KBM-7 (cell line): ENCODE data around the gene PKP4.
"Not testable (repeated sequence)": the region's sequence is repeated elsewhere in the genome, so short reads cannot be mapped to it uniquely, and the experiment has no call there.

Experiments used
- DNase-seq: peaks from one replicate; pipeline ENCODE4 v3.0.0-alpha.2; 2015
- in situ Hi-C: fragments of 300-500 bp; cut with MboI; formaldehyde crosslinking; loops from 2 replicates; pipeline ENCODE4 v1.14.3; 2020; ENCODE audit warnings: low sequenced_read_pairs, low pct_unique_long_range_greater_than_20kb, mixed read lengths

Gene PKP4

DNA sequence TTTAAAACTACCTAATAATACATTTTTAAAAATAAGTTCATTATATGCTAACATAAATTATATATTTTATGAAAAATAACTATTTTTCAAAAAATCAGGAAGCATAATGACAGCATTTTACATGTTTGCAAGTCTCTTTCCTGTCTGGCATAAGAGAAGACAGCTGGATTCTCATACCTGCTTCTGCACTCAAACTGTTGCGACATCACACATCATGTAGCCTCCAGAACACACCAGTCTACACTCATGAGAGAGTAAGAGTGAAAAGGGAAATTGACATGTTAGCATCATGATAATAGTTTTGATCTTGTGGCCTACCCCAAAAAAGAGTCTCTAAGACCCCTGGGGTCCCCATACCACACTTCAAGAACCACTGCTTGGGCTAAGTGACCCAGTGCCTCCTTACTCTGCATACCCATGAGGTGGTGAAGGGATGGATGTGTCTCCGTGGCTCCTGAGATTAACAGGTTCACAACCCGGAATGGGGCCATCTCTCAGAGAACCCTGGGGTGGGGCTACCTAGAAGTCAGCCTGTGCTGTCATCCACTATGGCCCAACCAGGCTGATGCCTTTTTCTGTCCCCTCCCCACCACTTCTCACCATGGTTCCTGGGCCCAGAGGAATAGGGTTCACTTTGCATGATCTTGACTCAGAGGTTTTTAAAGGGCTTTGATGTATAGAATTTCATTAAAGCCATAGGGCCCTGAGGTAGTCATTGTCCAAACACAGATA is 235.8 kb downstream of the PKP4 start:
- peak; percentile 4 for DNase-seq
- in situ Hi-C loops, result no loop called here

DNA sequence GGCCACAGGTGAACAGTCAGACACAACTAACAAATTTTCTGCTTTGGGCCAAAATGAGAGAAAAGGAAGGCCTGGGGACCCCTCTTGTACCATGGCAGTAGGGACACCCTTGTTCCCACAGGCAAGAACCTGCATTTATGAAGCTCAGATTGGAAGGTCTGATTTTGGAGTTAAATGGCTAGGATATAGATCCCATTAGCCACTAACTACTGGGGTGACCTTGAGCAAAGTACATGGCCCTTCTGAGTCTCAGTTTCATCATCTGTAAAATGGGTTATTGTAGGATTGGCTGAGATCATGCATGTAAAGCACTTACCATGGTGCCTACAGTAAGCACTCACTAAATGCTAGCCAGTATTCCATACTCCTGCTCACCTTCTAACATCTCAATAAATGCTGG is 236.7 kb downstream of the PKP4 start:
- DNase-seq, result no peak
- in situ Hi-C loops, result no loop called here

DNA sequence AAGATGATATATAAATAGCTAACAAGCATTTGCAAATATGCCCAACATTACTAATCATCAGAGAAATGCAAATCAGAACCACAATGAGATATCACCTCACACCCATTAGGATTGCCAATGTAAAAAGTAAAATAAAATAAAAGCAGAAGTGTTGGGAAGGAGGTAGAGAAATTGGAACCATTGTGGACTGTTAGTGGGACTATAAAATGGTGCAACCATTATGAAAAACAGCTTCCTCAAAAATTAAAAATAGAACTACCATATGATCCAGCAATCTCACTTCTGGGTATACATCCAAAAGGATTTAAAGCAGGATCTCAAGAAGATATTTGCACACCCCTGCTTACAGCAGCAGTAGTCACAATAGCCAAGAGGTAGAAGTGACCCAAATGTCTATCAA is 238.6 kb downstream of the PKP4 start:
- peak; percentile 15 for DNase-seq
- in situ Hi-C loops, result no loop called here

DNA sequence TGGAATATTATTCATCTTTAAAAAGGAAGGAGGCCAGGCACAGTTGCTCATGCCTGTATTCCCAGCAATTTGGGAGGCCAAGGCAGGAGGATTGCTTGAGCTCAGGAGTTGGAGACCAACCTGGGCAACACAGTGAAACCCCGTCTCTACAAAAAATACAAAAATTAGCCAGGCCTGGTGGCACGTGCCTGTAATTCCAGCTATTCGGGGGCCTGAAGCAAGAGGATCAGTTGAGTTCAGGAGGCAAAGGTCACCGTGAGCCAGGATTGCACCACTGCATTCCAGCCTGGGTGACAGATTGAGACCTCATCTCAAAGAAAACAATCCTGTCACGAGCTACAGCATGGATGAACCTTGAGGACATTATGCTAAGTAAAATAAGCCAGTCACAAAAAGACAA is 239.0 kb downstream of the PKP4 start:
- DNase-seq, in situ Hi-C loops: not testable (repeated sequence)

DNA sequence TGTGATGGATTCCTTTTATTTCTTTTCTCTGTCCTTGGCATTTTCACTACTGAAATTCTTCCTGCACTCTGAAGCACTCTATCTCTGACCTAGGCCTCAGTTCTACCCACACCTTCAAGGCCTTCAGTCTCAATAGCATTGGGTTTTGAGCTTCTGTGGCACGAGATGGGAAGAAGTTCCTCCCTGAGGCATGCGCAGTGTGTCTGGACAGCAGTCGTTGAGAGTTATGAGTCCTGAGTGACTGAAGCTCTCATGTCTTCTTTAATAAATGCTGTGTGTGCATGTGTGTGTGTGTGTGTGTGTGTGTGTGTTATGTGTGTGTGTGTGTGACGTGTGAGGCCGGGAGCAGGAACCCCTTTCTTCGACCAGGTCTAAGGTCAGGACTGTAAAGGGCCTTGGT is 242.6 kb downstream of the PKP4 start:
- in situ Hi-C loops, result no loop called here
- no peak for DNase-seq

DNA sequence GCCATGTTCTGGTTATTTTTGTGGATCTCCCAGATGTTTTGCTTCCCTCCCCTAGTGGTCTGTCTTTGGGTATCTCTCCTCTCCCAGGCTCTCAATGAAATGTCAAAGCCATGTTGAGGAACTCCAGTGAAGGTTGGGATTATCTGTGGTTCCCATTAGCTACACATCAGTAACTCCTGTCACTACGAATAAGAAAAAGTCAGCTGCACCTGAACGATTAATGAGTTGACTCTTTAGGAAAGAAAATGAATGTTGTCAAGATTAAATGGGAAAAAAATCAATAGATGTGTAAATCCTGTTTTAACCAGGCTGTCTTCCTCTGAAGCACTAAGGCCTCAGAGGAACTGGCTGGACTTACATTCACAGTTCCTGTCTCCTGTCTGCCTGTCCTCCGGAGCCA is 244.3 kb downstream of the PKP4 start:
- in situ Hi-C loops, result no loop called here
- no peak for DNase-seq

DNA sequence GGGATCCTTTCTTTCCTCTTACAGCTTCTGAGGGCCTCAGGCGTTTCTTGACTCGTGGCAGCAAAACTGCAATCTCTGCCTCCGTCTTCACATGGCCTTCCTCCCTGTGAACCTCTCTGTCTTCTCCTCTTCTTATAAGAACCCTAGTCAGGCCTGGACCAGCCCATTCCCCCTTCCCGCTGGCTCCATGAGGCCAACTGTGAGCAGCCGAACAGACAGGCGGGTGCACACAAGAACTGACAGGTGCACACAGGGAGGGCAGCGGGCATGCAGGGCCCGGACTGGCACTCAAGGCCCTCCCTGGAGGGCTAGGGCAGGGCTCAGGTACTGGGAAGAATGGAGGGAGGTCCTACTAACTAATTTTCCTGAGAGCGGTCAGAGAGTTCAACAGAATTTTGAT is 246.0 kb downstream of the PKP4 start:
- in situ Hi-C loops, result no loop called here

DNA sequence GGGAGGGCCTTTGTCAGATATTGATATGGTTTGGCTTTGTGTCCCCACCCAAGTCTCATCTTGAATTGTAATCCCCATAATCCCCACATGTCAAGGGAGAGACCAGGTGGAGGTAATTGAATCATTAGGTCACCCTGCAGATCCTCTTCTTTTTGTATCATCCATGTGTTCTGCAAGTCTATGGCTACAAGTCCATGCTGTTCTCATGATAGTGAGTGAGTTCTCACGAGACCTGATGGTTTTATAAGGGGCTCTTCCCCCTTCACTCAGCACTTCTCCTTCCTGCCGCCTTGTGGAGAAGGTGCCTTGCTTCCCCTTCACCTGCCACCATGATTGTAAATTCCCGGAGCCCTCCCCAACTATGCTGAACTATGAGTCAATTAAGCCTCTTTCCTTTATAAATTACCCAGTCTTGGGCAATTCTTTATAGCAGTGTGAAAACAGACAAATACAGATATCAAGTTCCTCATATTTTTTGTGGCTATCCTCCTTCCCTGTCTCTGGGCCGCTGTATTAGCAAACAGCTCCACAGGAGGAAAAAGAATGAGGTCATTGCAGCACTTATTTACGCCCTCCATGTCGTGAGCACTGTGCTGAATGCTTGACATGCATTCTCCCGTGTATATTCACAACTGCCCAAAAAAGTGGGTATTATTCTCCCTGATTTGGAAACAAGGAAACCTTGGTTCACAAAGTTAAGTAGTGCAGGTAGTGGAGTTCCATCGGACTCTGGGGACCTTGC is 248.1 kb downstream of the PKP4 start:
- peak; percentile 4 for DNase-seq
- in situ Hi-C loops, result not testable (repeated sequence)

More for the DNA sequence above, 246.0 kb downstream of the PKP4 start:
- no peak for DNase-seq

DNA sequence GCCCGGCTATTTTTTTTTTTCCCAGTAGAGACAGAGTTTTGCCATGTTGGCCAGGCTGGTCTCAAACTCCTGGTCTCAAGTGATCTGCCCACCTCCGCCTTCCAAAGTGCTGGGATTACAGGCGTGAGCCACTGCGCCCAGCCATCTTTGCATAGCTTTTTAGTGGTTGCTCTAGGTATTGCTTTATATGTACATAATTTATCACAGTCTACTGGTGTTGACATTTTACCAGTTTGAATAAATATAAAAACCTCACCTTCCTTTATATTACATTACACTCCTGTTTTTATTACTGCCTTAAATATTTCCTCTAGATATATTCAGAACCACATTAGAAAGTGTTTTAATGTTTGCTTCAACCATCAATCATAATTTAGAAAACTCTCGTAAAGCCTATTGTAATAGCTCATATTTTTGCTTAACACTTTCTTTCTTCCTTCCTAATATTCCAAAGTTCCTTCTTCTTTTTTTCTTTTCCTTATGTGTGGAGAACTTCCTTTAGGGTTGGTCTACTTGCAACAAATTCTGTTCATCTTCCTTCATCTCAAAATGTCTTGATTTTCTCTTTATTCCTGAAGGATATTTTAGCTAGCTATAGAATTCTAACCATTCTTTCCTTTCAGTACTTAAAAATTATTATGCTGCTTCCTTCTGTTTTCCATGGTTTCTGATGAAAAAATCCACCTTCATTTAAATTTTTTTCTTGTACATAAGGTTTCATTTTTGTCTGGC is 256.2 kb downstream of the PKP4 start:
- in situ Hi-C loops, result no loop called here
- no peak for DNase-seq

DNA sequence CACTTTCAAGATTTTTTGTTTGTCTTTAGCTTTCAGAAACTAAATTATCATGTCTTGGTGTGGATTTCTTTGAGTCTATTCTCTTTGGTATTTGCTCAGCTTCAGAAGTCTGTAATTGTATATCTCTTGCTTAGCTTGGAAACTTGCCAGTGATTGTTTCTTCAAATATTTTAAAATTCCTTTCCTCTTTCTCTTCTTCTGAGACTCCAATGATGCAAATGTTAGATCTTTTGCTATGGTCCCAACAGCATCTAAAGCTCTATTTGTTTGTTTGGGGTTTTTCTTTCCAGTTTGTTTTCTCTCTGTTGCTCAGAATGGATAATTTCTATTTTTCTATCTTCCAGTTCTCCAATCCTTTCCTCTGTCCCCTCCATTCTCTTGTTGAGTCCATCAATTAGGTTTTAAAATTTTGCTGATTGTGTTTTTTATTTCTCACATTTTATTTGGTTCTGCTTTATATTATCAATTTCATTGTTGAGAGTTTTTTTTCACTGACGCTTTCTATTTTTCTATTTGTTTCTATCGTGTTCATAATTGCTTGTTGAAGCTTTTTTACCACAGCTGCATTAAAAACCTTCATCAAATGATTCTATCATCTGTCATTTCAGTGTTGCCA is 256.9 kb downstream of the PKP4 start:
- in situ Hi-C loops, result no loop called here
- DNase-seq, result no peak

DNA sequence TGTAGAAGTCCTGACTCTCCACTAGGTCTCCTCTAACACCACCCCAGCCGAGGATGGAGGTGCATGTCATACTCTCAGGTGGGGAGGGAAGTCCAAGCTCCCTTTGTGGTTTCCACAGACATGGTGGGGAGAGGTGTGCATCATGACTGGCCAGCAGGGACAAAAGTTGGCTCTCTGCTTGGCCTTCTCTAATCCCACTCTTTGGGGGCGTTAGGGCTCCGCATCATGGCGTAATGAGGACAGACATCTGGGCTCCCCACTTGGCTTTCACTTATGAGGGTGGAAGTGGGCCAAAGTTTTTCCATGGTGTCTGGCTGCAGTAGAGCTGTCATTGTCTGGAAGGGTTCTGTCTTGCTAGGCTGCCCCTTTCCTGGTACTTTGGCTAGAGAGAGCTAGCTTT is 257.7 kb downstream of the PKP4 start:
- DNase-seq, result no peak
- in situ Hi-C loops, result no loop called here

DNA sequence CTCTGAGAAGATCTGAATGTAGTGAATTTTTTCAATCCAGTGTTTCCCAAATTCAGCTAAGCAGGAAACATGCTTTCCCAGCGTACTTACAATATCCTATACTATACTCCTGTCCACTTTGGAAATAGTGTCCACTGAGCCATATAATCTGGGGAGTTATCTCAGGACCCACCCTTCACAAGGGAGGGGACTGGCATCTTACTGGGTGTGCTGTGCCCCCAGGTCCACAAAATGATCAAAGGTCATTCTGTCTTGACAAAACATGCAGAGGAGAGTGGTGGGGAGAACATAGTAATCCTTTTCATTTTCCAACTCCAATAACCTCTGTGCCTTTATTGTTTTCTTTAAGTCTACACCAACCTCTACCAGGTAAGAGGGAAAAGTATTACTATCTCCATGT is 258.6 kb downstream of the PKP4 start:
- in situ Hi-C loops, result no loop called here
- DNase-seq, result no peak

DNA sequence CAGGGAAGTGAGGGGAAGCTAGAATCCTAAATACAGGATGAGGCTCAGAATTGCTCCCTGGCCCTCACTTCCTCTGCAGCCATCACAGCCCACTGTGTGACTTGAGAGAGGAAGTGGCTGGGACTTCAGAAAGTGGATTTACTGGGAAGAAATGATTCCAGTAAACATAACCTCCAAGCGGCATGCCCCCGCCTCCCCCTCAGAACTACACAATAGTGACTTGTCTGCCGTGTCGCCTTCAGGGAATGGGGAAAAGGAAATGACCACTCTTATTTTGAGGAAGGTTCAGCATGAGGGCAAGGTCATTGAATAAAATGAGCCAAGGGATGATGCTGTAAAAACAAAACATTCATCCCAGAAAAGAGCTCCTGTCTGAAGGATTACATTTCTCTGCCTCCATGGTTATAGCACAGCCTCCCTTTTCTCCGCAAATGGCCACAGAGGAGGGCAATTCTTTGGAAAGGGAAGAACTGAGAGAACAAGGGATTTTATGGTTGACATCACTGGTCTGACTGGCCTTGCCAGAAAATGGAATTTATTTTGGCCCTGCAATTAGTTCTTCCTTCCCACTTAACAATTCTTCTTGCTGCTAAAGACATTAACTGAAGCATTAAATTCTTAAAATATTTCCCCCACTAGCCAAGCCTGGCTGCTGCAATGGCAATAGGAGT is 259.5 kb downstream of the PKP4 start:
- in situ Hi-C loops, result no loop called here
- peak; percentile 25 for DNase-seq

DNA sequence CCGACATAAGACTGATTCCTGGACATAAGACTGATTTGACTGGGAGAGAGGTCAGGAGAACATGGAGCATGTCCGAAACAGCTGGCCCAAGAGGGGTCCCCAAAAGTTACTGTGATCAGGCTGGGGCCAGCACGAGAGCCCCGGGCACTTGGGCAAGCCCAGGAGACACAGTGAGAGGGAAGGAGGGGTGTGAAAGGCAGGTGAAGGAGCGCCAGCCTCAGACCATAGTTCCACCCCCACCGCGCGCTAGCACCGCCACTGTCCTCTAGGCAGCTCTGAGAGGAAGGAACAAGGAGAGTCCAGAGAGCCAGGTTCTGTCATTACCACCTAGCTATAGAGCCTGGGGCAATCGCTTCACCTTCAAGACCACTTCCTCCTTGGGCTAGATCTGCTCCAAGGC is 260.2 kb downstream of the PKP4 start:
- in situ Hi-C loops, result no loop called here
- DNase-seq, result no peak

DNA sequence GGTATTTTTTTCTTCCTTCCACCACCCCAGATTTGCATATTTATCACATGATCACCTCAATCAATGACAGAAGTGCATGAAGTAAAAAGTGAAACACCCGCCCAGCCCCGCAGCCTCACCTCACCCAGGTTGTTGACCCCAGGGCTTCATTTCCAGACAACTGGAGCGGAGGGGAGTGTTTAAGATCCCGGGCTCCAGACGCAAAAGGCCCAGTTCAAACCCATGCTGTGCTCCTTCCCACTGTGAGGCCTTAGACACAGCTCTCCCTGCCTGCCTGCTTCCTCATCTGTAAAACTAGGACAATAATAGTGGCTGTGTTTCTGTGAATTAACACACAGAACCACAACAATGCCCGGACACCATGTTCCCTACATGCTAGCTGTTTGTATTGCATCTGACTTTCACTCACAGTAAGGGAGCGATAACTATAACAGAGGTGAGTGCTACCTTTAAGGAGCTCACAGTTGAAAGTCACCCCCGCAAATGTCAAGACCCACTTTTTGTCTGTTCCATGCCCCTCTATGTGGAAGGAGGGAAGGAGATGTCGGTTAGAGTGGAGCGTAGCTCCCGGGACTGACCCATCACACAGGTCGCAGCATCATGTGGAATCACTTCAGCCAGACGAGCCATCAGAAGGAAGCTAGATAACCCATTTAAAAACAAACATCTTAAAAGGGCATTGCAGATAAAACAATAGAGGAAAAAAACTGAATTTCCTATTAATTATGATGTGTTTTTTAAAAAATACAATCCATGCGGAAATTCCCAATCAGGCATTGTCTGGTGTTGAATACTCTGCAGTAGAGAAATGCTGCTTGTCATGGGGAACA is 260.8 kb downstream of the PKP4 start:
- DNase-seq, result no peak
- in situ Hi-C loops, result no loop called here

DNA sequence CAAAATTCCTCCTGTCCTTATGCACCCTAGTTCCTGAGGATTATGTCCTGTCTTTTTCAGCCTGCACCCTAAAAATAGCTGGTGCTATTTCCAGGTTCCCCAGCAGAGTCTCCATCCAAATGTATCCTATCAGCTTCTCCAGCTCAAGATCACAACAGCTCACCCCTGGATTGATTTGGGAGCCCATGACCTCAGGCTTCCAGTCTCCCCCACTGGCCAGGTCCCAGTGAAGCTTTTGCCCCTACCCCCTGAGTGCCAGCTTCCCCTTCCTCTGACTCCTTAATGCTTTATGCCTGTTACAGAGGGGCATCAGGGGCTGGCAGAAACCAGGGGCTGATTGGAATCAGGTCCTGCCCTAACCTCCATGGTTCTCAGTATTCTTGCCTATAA is 261.4 kb downstream of the PKP4 start:
- no peak for DNase-seq
- in situ Hi-C loops, result no loop called here

DNA sequence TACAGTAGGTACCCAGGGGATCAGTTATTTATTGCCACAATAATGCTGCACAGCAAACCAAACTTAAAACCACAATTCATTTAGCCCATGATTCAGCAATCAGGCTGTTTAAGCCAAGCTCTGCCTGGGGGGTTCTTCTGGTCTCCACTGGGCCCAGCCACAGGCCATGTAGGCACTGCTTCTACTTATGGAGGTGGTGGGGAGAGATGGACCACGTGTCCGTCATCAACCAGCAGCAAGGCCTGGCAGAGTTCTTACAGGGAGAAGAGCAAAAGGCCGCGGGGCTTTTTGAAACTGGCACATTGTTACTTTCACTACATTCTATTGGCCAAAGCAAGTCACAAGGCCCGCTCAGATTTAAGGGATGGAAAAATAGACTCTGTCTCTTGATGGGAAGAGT is 262.1 kb downstream of the PKP4 start:
- DNase-seq, result no peak
- in situ Hi-C loops, result no loop called here

DNA sequence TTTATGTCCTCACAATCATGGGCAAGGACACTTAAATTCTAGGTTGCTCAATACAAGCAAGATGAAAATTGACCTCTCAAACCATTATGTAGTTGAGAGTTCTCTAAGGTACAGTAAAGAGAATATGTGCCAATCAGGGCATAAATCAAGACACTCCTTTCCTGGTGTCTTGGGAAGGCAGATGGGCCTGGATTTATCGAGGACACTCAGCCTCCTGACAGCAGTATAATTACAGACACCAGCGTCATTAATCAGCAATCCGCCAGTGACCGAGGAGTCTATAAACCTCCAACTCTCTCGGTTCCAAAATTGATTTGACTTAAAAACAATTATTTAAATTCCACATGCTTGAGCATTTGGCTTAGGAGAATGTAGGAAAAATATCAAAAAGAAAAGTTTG is 262.7 kb downstream of the PKP4 start:
- no peak for DNase-seq
- in situ Hi-C loops, result no loop called here
